ENCODE measurements around the gene PKP2. TPM values are rescaled to one million over a fixed set of nuclear protein-coding genes. Genes with fewer than 3 reads are reported as not detected.

Gene PKP2
- total RNA-seq = 10 to 100 TPM; 28.5 to 39.2 (median 32.5) TPM

DNA sequence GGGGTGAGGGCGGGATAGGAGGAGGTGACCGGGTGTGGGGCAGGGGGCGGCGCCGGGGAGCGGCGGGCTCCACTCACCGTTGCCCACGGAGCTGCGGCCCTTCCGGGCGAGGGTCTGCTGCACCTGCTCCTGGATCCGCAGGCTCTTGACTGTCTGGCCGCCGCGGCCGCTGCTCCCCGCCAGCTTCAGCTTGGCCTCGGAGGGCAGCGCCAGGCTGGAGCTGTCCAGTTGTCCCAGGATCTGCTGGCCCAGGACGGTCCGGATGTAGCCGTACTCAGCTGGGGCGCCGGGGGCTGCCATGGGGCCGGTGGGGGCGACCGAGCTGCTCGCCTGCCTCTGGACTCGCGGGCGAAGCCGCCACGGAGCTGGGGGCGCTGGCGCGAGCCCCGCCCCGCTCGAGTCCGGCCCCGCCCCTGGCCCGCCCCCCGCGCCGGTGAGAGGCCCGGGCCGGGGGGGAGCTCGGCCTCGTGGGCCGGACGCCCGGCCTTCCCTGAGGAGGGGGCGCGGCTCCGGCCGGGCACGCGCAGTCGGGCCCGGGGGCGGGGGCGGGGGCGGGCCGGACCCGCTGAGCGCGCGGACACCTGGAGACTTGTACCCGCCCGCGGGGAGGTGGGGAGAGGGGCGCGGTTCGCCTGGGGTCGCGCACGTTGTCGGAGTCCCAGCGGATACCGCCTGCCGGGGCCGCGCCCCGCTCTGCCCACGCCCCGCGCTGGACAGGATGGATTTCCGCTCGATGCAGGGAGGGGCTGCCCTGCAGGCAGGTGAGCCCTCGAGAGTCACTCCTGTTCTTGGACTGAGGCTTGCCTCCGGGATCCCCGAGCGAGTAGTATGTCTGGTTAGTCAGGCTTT lies at the start of gene PKP2:
Gene PKP2, minus strand, starts transcription at position 346 of the 849 bp plus-strand sequence. Its CDS starts 46 bp downstream, at position 300.
- Histone ChIP-seq H3K4me1 (no peaks in the 10 kb centered on the region), H3K27ac (peak within 1 kb of the TSS; percentile 83 to 86), H3K36me3 (no peaks in the 10 kb centered on the region), H3K9me3 (no peaks in the 10 kb centered on the region), H3K4me3 (peak within 1 kb of the TSS; percentile 62 to 83 (median 78)), H3K27me3 (no peaks in the 10 kb centered on the region)
- intact Hi-C loops (cut with DNase I; ENCODE audit: low total_unique reads) = no loop called here
- TF ChIP-seq POLR2A (IDR thresholded peaks at IDR 0.05) (no peak), POLR2AphosphoS5 (IDR thresholded peaks at IDR 0.05) (peak in 1 of 3 donors; percentile 15)
- peak; percentile 77 to 82 for DNase-seq (ENCODE audit: low spot score in 2 of 2)

DNA sequence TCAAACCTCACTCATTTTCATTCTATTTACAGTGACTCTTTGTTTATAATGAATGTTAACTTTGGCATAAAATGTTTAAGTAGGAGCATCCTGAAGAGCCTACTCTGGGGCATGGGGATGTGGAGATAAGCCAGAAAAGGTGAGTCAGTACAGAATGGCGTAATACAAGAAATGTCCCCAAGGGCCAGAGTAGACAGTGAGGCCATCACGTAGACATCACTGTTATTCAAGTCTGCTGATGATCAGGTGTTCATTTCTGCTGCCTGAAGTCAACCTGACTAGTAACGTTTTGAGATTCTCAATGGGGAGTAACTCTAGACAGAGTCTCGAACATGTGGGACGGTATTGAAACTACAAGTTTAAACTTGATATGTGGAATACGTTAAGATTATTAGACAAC lies 47.6 kb upstream of the PKP2 start:
- TF ChIP-seq POLR2A (IDR thresholded peaks at IDR 0.05) (no peak), POLR2AphosphoS5 (IDR thresholded peaks at IDR 0.05) (no peak)
- TF ChIP-seq, protein P1, sequence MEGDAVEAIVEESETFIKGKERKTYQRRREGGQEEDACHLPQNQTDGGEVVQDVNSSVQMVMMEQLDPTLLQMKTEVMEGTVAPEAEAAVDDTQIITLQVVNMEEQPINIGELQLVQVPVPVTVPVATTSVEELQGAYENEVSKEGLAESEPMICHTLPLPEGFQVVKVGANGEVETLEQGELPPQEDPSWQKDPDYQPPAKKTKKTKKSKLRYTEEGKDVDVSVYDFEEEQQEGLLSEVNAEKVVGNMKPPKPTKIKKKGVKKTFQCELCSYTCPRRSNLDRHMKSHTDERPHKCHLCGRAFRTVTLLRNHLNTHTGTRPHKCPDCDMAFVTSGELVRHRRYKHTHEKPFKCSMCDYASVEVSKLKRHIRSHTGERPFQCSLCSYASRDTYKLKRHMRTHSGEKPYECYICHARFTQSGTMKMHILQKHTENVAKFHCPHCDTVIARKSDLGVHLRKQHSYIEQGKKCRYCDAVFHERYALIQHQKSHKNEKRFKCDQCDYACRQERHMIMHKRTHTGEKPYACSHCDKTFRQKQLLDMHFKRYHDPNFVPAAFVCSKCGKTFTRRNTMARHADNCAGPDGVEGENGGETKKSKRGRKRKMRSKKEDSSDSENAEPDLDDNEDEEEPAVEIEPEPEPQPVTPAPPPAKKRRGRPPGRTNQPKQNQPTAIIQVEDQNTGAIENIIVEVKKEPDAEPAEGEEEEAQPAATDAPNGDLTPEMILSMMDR (IDR thresholded peaks at IDR 0.05) = peak in 1 of 3 donors; percentile 12
- H3K27ac ChIP-seq = no peak overlapping the region

DNA sequence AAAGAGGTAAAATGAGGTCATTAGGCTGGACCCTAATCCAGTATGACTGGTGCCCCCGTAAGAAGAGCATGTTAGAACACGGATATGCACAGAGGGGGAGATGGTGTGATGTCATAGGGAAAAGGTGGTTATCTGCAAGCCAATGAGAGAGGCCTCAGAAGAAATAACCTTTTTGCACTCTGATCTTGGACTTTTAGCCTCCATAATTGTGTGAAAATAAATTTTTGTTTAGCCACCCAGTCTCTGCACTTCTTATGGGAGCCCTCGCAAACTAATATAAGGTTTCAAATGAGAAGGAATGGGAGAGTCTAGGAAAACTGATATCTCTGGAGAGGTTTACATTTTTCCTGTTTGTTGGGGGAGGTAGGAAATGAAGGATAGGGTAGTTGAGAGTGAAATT lies 43.2 kb upstream of the PKP2 start:
- TF ChIP-seq, protein P1 (IDR thresholded peaks at IDR 0.05) = no peak
- TF ChIP-seq POLR2AphosphoS5 (IDR thresholded peaks at IDR 0.05) (no peak), POLR2A (IDR thresholded peaks at IDR 0.05) (no peak)
- Histone ChIP-seq H3K4me3 (no peak overlapping the region), H3K27me3 (no peaks in the 10 kb centered on the region), H3K9me3 (no peaks in the 10 kb centered on the region), H3K27ac (no peak overlapping the region), H3K36me3 (no peaks in the 10 kb centered on the region), H3K4me1 (no peaks in the 10 kb centered on the region)
- DNase-seq (ENCODE audit: low spot score in 2 of 2) = no peak
- intact Hi-C loops (cut with DNase I; ENCODE audit: low total_unique reads) = no loop called here

More for the DNA sequence above, 47.6 kb upstream of the PKP2 start:
- H3K36me3 ChIP-seq = no peaks in the 10 kb centered on the region
- no peaks in the 10 kb centered on the region for H3K27me3 ChIP-seq
- intact Hi-C loops (cut with DNase I; ENCODE audit: low total_unique reads) = no loop called here
- H3K9me3 ChIP-seq = no peaks in the 10 kb centered on the region
- no peak for DNase-seq (ENCODE audit: low spot score in 2 of 2)
- H3K4me1 ChIP-seq = no peaks in the 10 kb centered on the region
- H3K4me3 ChIP-seq = no peak overlapping the region

DNA sequence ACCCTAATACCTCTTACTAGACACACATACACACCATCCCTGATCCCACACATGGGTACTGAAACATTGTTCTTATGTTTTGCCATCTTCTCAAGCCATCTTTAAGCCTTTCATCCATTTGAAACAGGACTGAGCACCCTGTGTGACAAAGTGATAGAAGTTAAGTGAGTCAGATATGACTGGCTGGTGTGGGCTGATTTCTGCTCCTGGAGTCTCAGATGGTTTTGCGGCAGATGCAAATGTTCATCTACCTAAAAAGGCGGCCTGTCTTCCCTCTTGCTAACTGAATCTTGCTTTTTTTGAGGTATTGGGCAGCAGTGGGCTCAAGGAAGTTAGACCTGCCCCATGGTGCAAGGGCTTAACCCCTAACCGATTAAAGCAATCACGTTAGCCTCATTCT lies 30.4 kb upstream of the PKP2 start:
- Histone ChIP-seq H3K36me3 (no peaks in the 10 kb centered on the region), H3K27me3 (no peaks in the 10 kb centered on the region), H3K4me1 (no peaks in the 10 kb centered on the region), H3K4me3 (no peak overlapping the region), H3K27ac (no peak overlapping the region), H3K9me3 (no peaks in the 10 kb centered on the region)
- intact Hi-C loops (cut with DNase I; ENCODE audit: low total_unique reads) = no loop called here
- no peak for DNase-seq (ENCODE audit: low spot score in 2 of 2)
- TF ChIP-seq, protein P1 (IDR thresholded peaks at IDR 0.05) = no peak
- TF ChIP-seq POLR2A (IDR thresholded peaks at IDR 0.05) (no peak), POLR2AphosphoS5 (IDR thresholded peaks at IDR 0.05) (no peak)

DNA sequence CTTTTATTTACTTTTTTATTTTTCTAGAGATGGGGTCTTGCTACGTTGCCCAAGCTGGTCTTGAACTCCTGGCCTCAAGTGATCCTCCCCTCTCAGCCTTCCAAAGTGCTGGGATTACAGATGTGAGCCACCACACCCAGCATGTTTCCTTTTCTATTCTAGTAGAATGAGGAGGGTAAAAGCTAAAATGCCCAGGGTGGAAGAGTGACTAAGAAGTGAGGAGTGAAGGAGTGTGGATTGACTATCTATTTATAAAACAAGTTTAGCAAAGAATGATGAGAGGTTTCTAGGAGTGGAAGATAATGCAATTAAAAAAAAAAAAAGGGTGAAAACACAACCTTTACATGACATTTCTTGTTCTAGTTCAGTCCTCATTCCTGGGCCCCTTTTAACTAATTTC lies 29.8 kb upstream of the PKP2 start:
- no peaks in the 10 kb centered on the region for H3K27me3 ChIP-seq
- H3K4me3 ChIP-seq = no peak overlapping the region
- no peaks in the 10 kb centered on the region for H3K36me3 ChIP-seq
- intact Hi-C loops (cut with DNase I; ENCODE audit: low total_unique reads) = no loop called here
- H3K9me3 ChIP-seq = no peaks in the 10 kb centered on the region
- H3K27ac ChIP-seq = no peak overlapping the region
- TF ChIP-seq POLR2AphosphoS5 (IDR thresholded peaks at IDR 0.05) (no peak), POLR2A (IDR thresholded peaks at IDR 0.05) (no peak)
- TF ChIP-seq, protein P1 (IDR thresholded peaks at IDR 0.05) = no peak
- no peak for DNase-seq (ENCODE audit: low spot score in 2 of 2)
- H3K4me1 ChIP-seq = no peaks in the 10 kb centered on the region

Data from breast epithelium (tissue), 4 donors.